ENCODE measurements around the gene MAPKBP1.

MAPKBP1 gene

DNA sequence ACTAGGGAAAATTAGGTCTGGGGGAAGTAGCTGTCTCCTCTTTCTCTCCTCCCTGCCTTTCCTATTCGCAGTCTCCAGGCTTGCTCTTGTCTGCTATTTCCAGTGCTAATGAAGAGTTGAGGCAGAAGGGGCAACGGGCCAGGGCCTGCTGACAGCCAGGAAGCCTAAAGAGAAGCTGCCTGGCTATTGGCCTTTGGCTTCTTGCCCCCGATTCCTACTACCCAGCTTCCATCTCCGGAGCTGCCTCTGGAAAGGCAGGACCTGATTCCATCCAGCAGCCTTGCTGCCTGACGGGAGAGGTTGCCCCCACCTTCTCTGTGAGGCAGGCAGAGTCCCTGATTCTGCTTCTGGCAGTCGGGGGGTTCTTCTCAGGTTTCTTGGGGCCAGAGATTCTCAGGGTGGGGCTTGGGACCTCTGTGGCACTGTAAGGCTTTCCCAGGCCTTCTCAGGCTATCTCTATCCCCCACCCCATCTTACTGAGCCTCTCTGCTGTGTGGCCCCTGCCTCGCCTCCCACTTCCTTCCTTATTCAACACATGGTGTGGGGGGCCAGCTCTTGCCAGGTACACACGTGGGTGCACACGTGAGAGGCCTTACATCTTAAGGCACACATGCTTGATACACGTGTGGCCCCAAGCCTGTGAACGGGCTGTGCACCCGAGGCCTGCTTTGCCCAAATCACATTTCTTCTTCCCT, 35.4 kb downstream of the MAPKBP1 start:
- DNase-seq (ENCODE audit: low read depth): no peak

GRCh38 chr15:41810651-41811431, 36.6 kb downstream of the MAPKBP1 start:
- DNase-seq (ENCODE audit: low read depth): no peak

DNA sequence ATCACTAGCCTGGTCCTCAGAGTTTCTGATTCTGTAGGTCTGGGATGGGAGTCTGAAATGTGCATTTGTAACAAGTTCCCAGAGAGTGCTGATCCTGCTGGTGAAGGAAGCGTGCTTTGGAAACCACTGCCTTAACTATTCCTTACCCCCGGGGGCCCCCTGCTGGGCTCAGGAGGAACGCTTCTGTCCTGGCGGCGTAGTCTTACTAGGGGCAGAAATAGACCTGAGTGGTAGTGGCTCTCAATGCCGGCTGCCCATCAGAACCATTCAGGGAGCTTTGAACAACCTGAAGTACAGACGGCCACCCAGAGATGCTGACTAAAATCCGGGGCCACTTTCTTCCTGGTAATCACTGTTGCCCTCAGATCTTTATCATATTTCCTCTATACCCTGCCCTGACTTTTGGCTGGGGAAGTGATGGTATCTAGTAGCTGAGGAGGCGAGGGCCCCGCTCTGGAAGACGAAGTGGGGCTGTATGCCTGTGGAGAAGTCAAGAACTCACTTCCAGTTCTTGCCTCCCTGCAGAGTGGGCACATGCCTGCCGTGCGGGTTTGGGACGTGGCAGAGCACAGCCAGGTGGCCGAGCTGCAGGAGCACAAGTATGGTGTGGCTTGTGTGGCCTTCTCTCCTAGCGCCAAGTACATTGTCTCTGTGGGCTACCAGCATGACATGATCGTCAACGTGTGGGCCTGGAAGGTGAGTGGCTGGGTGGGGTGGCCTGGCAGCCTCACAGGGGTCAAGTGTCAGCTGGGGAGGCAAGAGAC, 37.3 kb downstream of the MAPKBP1 start:
- DNase-seq (ENCODE audit: low read depth): peak; percentile 56

- DNase-seq (ENCODE audit: low read depth): no peak
Measured at GRCh38 chr15:41812820-41813375, 38.6 kb downstream of the MAPKBP1 start.

GRCh38 chr15:41813426-41813825, 39.1 kb downstream of the MAPKBP1 start:
- no peak for DNase-seq (ENCODE audit: low read depth)

DNA sequence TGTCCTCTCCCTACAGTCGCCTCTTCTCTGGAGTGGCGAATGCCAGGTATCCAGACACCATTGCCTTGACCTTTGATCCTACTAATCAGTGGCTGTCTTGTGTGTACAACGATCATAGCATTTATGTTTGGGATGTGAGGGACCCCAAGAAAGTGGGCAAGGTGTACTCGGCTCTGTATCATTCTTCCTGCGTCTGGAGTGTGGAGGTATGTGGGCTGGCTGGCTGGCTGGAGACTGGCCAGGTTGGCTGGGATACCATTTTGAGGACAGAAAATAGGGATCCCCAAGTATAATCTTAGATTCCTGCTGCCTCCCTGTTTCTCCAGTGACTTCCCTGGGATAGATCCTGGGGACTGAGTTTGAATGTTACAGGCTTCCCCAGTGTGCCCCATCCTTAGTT, 40.2 kb downstream of the MAPKBP1 start:
- DNase-seq (ENCODE audit: low read depth): no peak

DNA sequence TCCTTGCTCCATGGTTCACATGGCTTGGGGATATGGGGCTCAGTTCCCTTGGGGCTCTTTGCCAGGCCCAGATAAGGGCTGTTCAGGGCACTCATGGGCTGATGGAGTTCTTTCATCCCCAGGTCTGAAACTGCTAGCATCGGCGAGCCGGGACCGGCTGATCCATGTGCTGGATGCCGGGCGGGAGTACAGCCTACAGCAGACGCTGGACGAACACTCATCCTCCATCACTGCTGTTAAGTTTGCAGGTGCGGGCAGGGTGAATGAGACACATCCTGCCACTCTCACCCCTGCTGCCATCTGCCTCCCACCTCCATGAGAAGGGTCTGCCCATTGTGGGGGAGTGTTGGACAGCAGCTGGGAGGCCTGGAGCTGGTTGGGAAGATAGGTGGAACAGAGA, 42.5 kb downstream of the MAPKBP1 start:
- DNase-seq (ENCODE audit: low read depth): no peak

- no peak for DNase-seq (ENCODE audit: low read depth)
Measured at GRCh38 chr15:41817327-41817726, 43.0 kb downstream of the MAPKBP1 start.

GRCh38 chr15:41817781-41818180, 43.5 kb downstream of the MAPKBP1 start:
- DNase-seq (ENCODE audit: low read depth): no peak

DNA sequence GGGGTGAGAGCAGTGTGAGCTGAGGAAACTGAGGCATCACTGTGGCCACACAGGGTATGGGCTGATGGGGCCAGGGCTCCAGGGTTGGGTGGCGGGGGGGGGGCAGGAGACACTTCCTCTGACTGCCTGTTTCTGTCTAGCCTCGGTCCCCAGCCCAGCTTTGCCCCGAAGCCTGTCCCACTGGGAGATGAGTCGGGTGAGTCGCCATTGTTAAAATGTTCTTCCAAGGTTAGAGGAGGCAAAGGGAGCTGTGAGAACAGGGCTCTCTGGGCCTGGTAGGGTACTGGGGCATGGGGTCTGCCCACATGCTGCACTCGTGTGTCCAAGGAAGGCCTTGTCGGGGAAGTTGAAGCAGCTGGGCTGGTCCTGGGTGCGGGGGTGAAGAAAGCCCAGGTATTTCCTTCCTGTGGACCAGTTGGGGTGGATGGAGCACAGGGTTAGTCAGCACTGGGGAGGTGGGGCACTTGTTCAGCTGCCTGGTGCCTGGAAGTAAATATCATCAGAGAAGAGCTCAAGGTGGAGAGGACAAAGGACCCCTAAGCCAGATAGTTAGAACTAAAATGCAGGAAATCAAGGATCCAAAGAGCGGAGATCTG, 45.3 kb downstream of the MAPKBP1 start:
- no peak for DNase-seq (ENCODE audit: low read depth)

GRCh38 chr15:41820791-41821423, 46.6 kb downstream of the MAPKBP1 start:
- DNase-seq (ENCODE audit: low read depth): no peak

GRCh38 chr15:41821831-41822230, 47.5 kb downstream of the MAPKBP1 start:
- DNase-seq (ENCODE audit: low read depth): no peak

DNA sequence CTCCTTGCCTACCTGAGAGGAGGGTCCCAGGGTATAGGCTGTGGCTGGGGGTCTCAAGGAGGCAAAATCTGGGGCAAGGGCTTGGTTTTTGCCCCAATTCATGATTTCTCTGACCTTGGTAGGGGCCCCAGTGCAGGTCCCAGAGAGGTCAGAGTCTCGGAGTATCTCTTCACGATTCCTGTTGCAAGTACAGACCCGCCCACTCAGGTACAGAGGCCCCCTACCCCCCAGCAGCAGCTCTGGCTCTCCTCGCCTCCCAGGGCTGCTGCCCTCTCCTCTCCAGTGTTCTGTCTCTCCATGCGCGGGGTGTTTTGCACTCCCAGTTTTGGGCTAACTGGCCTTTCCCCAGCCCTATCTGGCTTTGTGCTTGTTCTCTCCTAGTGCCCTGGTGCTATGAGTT, 48.2 kb downstream of the MAPKBP1 start:
- no peak for DNase-seq (ENCODE audit: low read depth)

DNA sequence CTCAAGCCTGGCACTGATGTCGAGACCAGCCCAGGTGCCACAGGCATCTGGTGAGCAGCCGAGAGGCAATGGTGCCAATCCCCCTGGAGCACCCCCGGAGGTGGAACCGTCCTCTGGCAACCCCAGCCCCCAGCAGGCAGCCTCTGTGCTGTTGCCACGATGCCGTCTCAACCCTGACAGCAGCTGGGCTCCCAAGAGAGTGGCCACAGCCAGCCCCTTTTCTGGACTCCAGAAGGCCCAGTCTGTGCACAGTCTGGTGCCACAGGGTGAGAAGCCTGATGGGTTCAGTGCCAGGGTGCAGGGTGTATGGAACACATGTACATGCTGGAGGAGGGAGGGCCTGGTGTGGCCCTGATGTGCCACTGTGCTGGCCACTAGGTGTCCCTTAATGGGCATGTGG, 48.7 kb downstream of the MAPKBP1 start:
- no peak for DNase-seq (ENCODE audit: low read depth)

GRCh38 chr15:41823502-41823901, 49.2 kb downstream of the MAPKBP1 start:
- no peak for DNase-seq (ENCODE audit: low read depth)

DNA sequence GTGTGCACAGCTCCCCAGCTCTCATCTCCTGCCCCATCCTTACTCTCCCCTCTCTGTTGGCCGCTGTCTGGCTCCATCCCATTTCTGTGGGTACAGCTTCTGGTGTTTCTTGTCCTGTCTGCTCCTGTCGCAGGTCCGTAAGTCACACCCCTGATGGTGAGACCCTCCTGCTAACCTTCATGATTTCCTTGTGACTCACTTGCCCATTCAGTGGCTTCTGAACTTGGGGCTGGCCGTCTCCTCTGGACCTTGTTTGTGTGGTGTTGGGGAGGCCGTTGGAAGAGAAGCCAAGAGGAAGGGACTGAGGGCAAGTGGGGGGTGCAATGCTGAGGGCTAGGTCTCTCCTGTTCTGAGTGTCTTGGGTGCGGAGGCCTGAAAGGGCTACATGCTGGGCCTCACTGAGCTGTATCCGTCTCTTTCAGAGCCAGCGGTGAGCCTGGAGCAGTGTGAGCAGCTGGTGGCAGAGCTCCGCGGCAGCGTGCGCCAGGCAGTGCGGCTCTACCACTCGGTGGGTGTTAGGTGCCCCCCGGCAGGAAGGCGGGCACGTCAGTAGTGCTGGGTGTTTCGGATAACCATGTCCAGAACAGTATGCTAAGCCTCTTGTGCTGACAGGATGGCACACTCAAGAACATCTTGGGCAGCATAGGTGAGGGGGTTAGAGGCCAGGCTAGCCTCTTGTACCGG, 49.9 kb downstream of the MAPKBP1 start:
- no peak for DNase-seq (ENCODE audit: low read depth)

DNA sequence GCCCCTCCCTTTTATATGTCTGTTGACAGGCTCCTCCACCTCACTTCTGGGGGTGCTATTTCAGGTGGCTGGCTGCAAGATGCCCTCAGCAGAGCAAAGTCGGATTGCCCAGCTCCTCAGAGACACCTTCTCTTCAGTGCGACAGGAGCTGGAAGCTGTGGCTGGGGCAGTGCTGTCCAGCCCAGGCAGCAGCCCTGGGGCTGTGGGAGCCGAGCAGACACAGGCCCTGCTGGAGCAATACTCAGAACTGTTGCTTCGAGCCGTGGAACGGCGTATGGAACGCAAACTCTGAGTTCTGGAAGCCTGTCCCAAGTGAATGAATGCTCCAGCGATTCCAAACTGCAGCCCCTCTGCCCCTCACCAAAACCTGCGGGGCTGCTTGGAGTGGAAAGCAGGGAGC, 50.9 kb downstream of the MAPKBP1 start:
- DNase-seq (ENCODE audit: low read depth): no peak

- no peak for DNase-seq (ENCODE audit: low read depth)
Measured at GRCh38 chr15:41825572-41826535, 51.6 kb downstream of the MAPKBP1 start.

- peak; percentile 4 for DNase-seq (ENCODE audit: low read depth)
Measured at GRCh38 chr15:41827290-41827879, 53.1 kb downstream of the MAPKBP1 start.

All from stimulated activated CD8-positive, alpha-beta memory T cell treated with anti-CD3 and anti-CD28 coated beads, Interleukin-4, amount 100 ng/mL, for 24 hours (primary cell).